GM23338 (cell line): Measurements from ENCODE around the gene CHD1. TPM values are rescaled to one million over a fixed set of nuclear protein-coding genes. Genes with fewer than 3 reads are reported as not detected.

Source experiments
- ATAC-seq: fragments of 200-7000 bp; cut with Tn5 transposase; 3 replicates; pipeline ENCODE4 v1.9.1; 2020
- DNase-seq: peaks from one replicate; pipeline ENCODE4 v3.0.0-alpha.2; 2015; ENCODE audit warnings: low spot score
- H2AFZ ChIP-seq: fragments of 200-600 bp; sonication (generic); 2 replicates; pipeline ENCODE4 v1.8.0; 2016; ENCODE audit warnings: antibody characterized with exemption, mild to moderate bottlenecking, moderate library complexity
- H3F3A ChIP-seq: fragments of 200-600 bp; sonication (generic); replicated peaks from 2 replicates; pipeline ENCODE4 v1.8.0; 2017; ENCODE audit warnings: antibody characterized with exemption, mixed run types, low read depth
- H3K27ac ChIP-seq: fragments of 200-600 bp; sonication (generic); 2 replicates; pipeline ENCODE4 v1.6.1; 2016; ENCODE audit warnings: low read depth
- H3K27me3 ChIP-seq: fragments of 200-600 bp; sonication (generic); 2 replicates; pipeline ENCODE4 v1.8.0; 2016; ENCODE audit warnings: mild to moderate bottlenecking, mixed run types, moderate library complexity; ENCODE audit not compliant: insufficient read depth
- H3K36me3 ChIP-seq: fragments of 200-600 bp; sonication (generic); 2 replicates; pipeline ENCODE4 v1.8.0; 2016; ENCODE audit warnings: mild to moderate bottlenecking; ENCODE audit not compliant: insufficient read depth
- H3K4me1 ChIP-seq: fragments of 200-600 bp; sonication (generic); 2 replicates; pipeline ENCODE4 v1.8.0; 2016; ENCODE audit warnings: mild to moderate bottlenecking, moderate library complexity; ENCODE audit not compliant: insufficient read depth
- H3K4me2 ChIP-seq: fragments of 200-600 bp; sonication (generic); 2 replicates; pipeline ENCODE4 v1.7.1; 2017; ENCODE audit warnings: mixed run types
- H3K4me3 ChIP-seq: fragments of 200-600 bp; sonication (generic); 2 replicates; pipeline ENCODE4 v1.6.1; 2016; ENCODE audit warnings: mixed run types
- H3K79me2 ChIP-seq: fragments of 200-600 bp; sonication (generic); replicated peaks from 2 replicates; pipeline ENCODE4 v1.8.0; 2017; ENCODE audit warnings: mild to moderate bottlenecking; ENCODE audit not compliant: insufficient read depth
- H3K9me2 ChIP-seq: fragments of 200-600 bp; sonication (generic); 2 replicates; pipeline ENCODE4 v1.8.0; 2017; ENCODE audit not compliant: insufficient read depth
- H4K20me1 ChIP-seq: fragments of 200-600 bp; sonication (generic); replicated peaks from 2 replicates; pipeline ENCODE4 v1.8.0; 2017; ENCODE audit warnings: mild to moderate bottlenecking; ENCODE audit not compliant: insufficient read depth
- H3K27ac Mint-ChIP-seq: 2 replicates; pipeline ENCODE4 v1.8.0; 2020; ENCODE audit warnings: inconsistent platforms, mild to moderate bottlenecking, moderate library complexity, mixed read lengths
- H3K27me3 Mint-ChIP-seq: 3 replicates; pipeline ENCODE4 v1.8.0; 2022; ENCODE audit warnings: low read depth, mild to moderate bottlenecking, moderate library complexity, mixed read lengths, inconsistent platforms; ENCODE audit not compliant: insufficient read depth, poor library complexity
- H3K36me3 Mint-ChIP-seq: 3 replicates; pipeline ENCODE4 v1.8.0; 2021; ENCODE audit warnings: low read depth, mild to moderate bottlenecking, inconsistent platforms, moderate library complexity, mixed read lengths
- H3K4me1 Mint-ChIP-seq: 3 replicates; pipeline ENCODE4 v1.8.0; 2020; ENCODE audit warnings: mild to moderate bottlenecking, inconsistent platforms, mixed read lengths
- H3K4me3 Mint-ChIP-seq: 3 replicates; pipeline ENCODE4 v1.8.0; 2021; ENCODE audit warnings: moderate library complexity, mild to moderate bottlenecking, inconsistent platforms, mixed read lengths
- H3K9me3 Mint-ChIP-seq: 3 replicates; pipeline ENCODE4 v1.8.0; 2020; ENCODE audit warnings: moderate library complexity, mild to moderate bottlenecking, inconsistent platforms, mixed read lengths
- CREB1 ChIP-seq: fragments of 250-450 bp; sonication (Bioruptor Pico); IDR thresholded peaks from 2 replicates; pipeline ENCODE4 v1.5.0; 2020; ENCODE audit warnings: low read depth, mild to moderate bottlenecking, moderate library complexity
- JUNB ChIP-seq: IDR thresholded peaks from one replicate; pipeline ENCODE4 v1.6.1; 2016; ENCODE audit warnings: antibody characterized with exemption; ENCODE audit not compliant: unreplicated experiment
- NANOG ChIP-seq: IDR thresholded peaks from 2 replicates; pipeline ENCODE4 v1.6.1; 2016; ENCODE audit warnings: antibody characterized with exemption, borderline replicate concordance
- STAT1 ChIP-seq: IDR thresholded peaks from one replicate; pipeline ENCODE4 v1.6.1; 2016; ENCODE audit warnings: antibody characterized with exemption; ENCODE audit not compliant: unreplicated experiment
- ZNF114 ChIP-seq: fragments of 250-450 bp; sonication (Bioruptor Pico); IDR thresholded peaks from 2 replicates; pipeline ENCODE4 v1.5.0; 2020; ENCODE audit warnings: mild to moderate bottlenecking, moderate library complexity
- ZNF462 ChIP-seq: fragments of 250-450 bp; sonication (Bioruptor Pico); IDR thresholded peaks from 2 replicates; pipeline ENCODE4 v1.5.0; 2020; ENCODE audit warnings: mild to moderate bottlenecking, moderate library complexity
- polyA plus RNA-seq: library from polyadenylated mRNA; unstranded; fragments of >200 nt; fragmentation: Nextera tagmentation; extraction: Ambion mirVana; gene quantifications from 2 replicates; pipeline ENCODE4 v1.2.1, GENCODE V29; 2016
- total RNA-seq: library from RNA; depleted of rRNA; stranded (reverse); fragments of >200 nt; shearing (Covaris generic); gene quantifications from 2 replicates; pipeline ENCODE4 v1.2.3, GENCODE V29; 2014
- TF ChIP-seq, protein P1 (sequence below): IDR thresholded peaks from one replicate; pipeline ENCODE4 v1.6.1; 2018; ENCODE audit warnings: antibody characterized with exemption; ENCODE audit not compliant: unreplicated experiment

CHD1 gene
- total and polyA plus RNA-seq, 2 experiments from 2014 or later = 36.4 to 75.6 TPM

DNA sequence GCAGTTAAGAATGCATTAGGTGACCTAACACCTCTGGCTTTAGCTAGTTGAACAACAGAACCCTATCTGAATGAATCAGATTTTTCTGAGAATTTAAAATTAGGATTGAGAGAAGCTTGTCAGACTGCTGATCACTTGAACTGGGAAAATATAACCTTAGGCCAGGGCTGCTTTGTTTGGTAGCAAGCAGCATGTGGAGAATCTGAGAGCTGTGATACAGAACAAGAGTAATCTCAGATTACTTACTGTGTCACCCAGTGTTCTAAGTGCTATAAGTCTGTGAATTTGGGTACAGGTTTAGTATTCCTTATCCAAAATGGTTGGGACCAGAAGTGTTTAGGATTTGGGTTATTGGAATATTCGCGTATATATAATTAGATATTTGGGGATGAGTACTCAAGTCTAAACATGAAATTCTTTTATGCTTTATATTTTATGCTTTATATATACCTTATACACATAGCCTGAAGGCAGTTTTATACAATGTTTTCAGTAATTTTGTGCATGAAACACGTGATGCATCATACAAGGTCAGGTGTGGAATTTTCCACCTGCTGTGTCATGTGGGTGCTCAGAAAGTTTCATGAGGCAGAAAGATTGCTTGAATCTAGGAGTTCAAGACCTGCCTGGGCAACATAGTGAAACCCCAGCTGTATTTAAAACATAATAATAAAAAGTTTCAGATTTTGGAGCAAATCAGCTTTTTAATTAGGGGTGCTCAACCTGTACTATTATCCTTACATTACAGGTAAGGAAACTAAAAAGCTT, 8.3 kb upstream of the CHD1 start:
- Histone ChIP-seq H3K27me3 (no peaks in the 10 kb centered on the region), H3K79me2 (no peaks in the 10 kb centered on the region), H3K4me3 (no peak overlapping the region), H3F3A (no peaks in the 10 kb centered on the region), H3K9me2 (no peaks in the 10 kb centered on the region), H3K4me1 (peaks cover 25% of the 10 kb centered on the region), H3K4me2 (peak overlapping the region; percentile 64), H3K27ac (no peak overlapping the region), H3K36me3 (no peaks in the 10 kb centered on the region), H2AFZ (no peak overlapping the region), H4K20me1 (no peaks in the 10 kb centered on the region)
- no peak; the same call in 2 of the 3 replicates for ATAC-seq
- no peak for TF ChIP-seq NANOG
- TF ChIP-seq CREB1 (CRISPR knock-in tag) = no peak
- no peak for TF ChIP-seq ZNF114
- TF ChIP-seq JUNB = no peak
- TF ChIP-seq, protein P1, sequence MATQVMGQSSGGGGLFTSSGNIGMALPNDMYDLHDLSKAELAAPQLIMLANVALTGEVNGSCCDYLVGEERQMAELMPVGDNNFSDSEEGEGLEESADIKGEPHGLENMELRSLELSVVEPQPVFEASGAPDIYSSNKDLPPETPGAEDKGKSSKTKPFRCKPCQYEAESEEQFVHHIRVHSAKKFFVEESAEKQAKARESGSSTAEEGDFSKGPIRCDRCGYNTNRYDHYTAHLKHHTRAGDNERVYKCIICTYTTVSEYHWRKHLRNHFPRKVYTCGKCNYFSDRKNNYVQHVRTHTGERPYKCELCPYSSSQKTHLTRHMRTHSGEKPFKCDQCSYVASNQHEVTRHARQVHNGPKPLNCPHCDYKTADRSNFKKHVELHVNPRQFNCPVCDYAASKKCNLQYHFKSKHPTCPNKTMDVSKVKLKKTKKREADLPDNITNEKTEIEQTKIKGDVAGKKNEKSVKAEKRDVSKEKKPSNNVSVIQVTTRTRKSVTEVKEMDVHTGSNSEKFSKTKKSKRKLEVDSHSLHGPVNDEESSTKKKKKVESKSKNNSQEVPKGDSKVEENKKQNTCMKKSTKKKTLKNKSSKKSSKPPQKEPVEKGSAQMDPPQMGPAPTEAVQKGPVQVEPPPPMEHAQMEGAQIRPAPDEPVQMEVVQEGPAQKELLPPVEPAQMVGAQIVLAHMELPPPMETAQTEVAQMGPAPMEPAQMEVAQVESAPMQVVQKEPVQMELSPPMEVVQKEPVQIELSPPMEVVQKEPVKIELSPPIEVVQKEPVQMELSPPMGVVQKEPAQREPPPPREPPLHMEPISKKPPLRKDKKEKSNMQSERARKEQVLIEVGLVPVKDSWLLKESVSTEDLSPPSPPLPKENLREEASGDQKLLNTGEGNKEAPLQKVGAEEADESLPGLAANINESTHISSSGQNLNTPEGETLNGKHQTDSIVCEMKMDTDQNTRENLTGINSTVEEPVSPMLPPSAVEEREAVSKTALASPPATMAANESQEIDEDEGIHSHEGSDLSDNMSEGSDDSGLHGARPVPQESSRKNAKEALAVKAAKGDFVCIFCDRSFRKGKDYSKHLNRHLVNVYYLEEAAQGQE = no peak
- TF ChIP-seq STAT1 = no peak
- no peak for TF ChIP-seq ZNF462 (CRISPR knock-in tag)
- no peak overlapping the region for H3K4me3 Mint-ChIP-seq
- no peaks in the 10 kb centered on the region for H3K9me3 Mint-ChIP-seq
- no peak for DNase-seq
- H3K27me3 Mint-ChIP-seq = no peaks in the 10 kb centered on the region
- no peak overlapping the region for H3K27ac Mint-ChIP-seq
- H3K36me3 Mint-ChIP-seq = no peaks in the 10 kb centered on the region
- H3K4me1 Mint-ChIP-seq = peaks cover 23% of the 10 kb centered on the region
